Adipocyte (in vitro differentiated cells): Measurements from ENCODE around the gene CD163.
A peak's percentile ranks its signal among the peaks of the same experiment; 100 is the strongest.
"Not testable (repeated sequence)": the region's sequence is repeated elsewhere in the genome, so short reads cannot be mapped to it uniquely, and the experiment has no call there.

ENCODE experiments used
- DNase-seq: peaks from one replicate; pipeline ENCODE4 v3.0.0-alpha.2; 2015; ENCODE audit warnings: low read depth
- H3K27me3 ChIP-seq: replicated peaks from 2 replicates; pipeline ENCODE4 v1.7.0; 2013; ENCODE audit warnings: mild to moderate bottlenecking, low read length, moderate library complexity; ENCODE audit not compliant: control insufficient read depth, insufficient read depth
- H3K36me3 ChIP-seq: 2 replicates; pipeline ENCODE4 v1.7.0; 2013; ENCODE audit warnings: low read length, mild to moderate bottlenecking, moderate library complexity; ENCODE audit not compliant: control insufficient read depth, insufficient read depth, severe bottlenecking
- H3K4me1 ChIP-seq: 2 replicates; pipeline ENCODE4 v1.7.0; 2013; ENCODE audit warnings: mild to moderate bottlenecking, low read length, moderate library complexity; ENCODE audit not compliant: control insufficient read depth, insufficient read depth
- H3K4me3 ChIP-seq: 2 replicates; pipeline ENCODE4 v1.7.0; 2013; ENCODE audit warnings: mild to moderate bottlenecking, low read length, moderate library complexity
- H3K9ac ChIP-seq: 2 replicates; pipeline ENCODE4 v1.7.0; 2013; ENCODE audit warnings: mild to moderate bottlenecking, low read length, moderate library complexity
- H3K9me3 ChIP-seq: 2 replicates; pipeline ENCODE4 v1.7.0; 2013; ENCODE audit warnings: mild to moderate bottlenecking, low read length, moderate library complexity; ENCODE audit not compliant: control insufficient read depth

The CD163 gene

GRCh38 chr12:7448099-7448498 lies 55.5 kb downstream of the CD163 start:
- H3K9me3 ChIP-seq, result no peaks in the 10 kb centered on the region
- H3K4me3 ChIP-seq, result no peak overlapping the region
- no peaks in the 10 kb centered on the region for H3K4me1 ChIP-seq
- no peaks in the 10 kb centered on the region for H3K27me3 ChIP-seq
- no peak overlapping the region for H3K9ac ChIP-seq
- no peaks in the 10 kb centered on the region for H3K36me3 ChIP-seq
- no peak for DNase-seq

DNA sequence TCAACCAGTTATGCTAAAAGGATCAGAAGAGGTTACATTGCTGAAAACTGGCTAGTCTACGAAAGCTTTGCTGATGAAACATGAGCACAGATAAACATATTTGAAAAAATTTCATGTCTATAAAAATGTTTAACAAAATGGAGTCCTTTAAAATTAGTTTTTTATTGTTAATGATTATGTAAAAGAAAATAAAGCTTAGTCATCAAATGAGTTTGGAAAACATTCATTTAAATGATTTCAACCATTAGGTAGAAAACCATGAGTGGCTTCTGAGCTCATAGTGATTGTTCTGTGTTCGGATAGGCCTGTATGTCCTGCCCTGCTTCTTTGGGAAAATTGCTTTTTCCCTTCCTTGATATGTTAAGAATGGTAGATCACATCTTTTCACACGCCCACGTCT lies 59.0 kb downstream of the CD163 start:
- H3K27me3 ChIP-seq, result no peaks in the 10 kb centered on the region
- DNase-seq, result no peak

GRCh38 chr12:7444076-7444475 lies 59.5 kb downstream of the CD163 start, which contains the start of gene CD163L1:
CD163L1 (minus strand) TSS chr12:7444153; CDS start chr12:7444127, 26 bp downstream.
- H3K9ac ChIP-seq, result no peak within 1 kb of the TSS
- H3K36me3 ChIP-seq, result no peaks in the 10 kb centered on the region
- H3K4me1 ChIP-seq, result no peaks in the 10 kb centered on the region
- H3K9me3 ChIP-seq, result no peaks in the 10 kb centered on the region
- H3K4me3 ChIP-seq, result no peak within 1 kb of the TSS
- H3K27me3 ChIP-seq, result no peaks in the 10 kb centered on the region
- no peak for DNase-seq

More for the DNA sequence above, 59.0 kb downstream of the CD163 start:
- Histone ChIP-seq H3K9ac (no peak overlapping the region), H3K4me3 (no peak overlapping the region), H3K4me1 (no peaks in the 10 kb centered on the region), H3K9me3 (no peaks in the 10 kb centered on the region), H3K36me3 (no peaks in the 10 kb centered on the region)

GRCh38 chr12:7441216-7441615 lies 62.4 kb downstream of the CD163 start:
- H3K4me3 ChIP-seq, result no peak overlapping the region
- no peaks in the 10 kb centered on the region for H3K36me3 ChIP-seq
- DNase-seq, result no peak
- no peaks in the 10 kb centered on the region for H3K4me1 ChIP-seq
- no peak overlapping the region for H3K9ac ChIP-seq
- H3K9me3 ChIP-seq, result no peaks in the 10 kb centered on the region
- H3K27me3 ChIP-seq, result no peaks in the 10 kb centered on the region

- Histone ChIP-seq H3K27me3 (no peaks in the 10 kb centered on the region), H3K9ac (peak overlapping the region; percentile 62), H3K9me3 (no peaks in the 10 kb centered on the region), H3K4me1 (no peaks in the 10 kb centered on the region), H3K4me3 (peak overlapping the region; percentile 82), H3K36me3 (no peaks in the 10 kb centered on the region)
- DNase-seq, result peak; percentile 8
Observed at GRCh38 chr12:7439579-7440505, 63.7 kb downstream of the CD163 start.

DNA sequence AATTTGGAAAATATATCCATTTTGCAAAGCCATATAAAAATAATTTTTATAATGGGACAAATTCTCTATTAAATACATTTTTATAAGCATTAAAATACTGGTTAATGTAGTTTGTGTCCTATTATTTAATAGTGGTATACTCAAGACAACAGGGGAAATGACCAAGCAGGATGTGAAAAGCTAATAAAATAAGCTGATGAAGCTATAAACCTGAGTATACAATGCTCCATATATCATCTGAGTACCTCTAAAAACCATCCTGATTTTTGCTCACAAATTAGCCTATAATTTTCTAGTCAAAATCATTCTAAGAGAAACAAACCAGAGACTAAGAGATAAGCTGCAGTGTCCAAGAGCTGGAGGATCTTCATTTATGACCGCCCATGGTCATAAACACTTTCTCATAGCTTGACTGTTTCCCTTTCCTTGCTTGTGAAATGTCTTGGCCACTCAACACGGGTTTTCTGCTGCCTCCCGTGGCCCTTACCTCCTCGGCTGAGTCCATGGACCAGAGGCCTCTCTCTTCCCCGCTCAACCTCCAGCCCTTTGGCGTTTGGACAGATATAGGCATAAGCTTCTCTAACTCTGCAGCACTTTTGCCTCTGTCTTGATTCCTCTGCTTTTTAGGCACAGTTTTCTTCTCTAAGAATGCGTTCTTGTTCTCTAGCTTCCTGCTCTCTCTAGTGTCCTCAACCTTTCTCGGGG lies 65.1 kb downstream of the CD163 start:
- H3K4me1 ChIP-seq, H3K36me3 ChIP-seq, H3K27me3 ChIP-seq, DNase-seq, H3K9ac ChIP-seq, H3K4me3 ChIP-seq, H3K9me3 ChIP-seq: not testable (repeated sequence)

DNA sequence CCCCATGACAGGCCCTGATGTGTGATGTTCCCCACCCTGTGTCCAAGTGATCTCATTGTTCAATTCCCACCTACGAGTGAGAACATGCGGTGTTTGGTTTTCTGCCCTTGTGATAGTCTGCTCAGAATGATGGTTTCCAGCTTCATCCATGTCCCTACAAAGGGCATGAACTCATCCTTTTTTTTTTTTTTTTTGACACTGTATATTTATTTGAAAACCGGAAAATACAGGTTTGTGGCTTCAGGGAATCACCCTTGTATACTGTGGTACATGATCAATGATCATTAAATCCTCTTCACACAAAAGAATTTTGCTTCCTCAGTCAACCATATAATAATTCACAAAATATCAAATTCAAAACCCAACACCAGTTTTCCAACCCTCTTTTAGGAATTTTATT lies 66.1 kb downstream of the CD163 start:
- not testable (repeated sequence) for H3K36me3 ChIP-seq, H3K27me3 ChIP-seq, H3K4me3 ChIP-seq, H3K9me3 ChIP-seq, H3K9ac ChIP-seq, DNase-seq, H3K4me1 ChIP-seq

DNA sequence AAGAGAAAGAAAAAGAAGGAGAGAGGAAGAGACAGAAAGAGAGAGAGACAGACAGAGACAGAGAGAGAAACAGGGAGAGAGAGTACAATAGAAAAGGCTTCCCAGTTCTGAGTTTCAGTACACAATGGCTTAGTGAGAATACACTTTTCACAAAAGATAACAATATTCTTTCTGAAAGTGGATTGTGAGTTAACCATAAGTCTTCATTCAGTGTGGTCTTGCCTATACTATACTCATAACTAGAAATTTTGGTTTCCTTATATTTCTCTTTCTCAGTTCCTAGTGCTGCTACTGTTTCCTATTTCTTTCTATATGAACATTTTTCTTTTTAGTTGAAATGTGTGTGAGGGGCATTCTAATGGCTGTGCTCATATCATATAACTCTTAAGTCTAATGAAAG lies 68.9 kb downstream of the CD163 start:
- Histone ChIP-seq H3K4me1 (peaks cover 4% of the 10 kb centered on the region), H3K9ac (no peak overlapping the region), H3K4me3 (no peak overlapping the region), H3K27me3 (no peaks in the 10 kb centered on the region), H3K9me3 (no peaks in the 10 kb centered on the region), H3K36me3 (no peaks in the 10 kb centered on the region)
- DNase-seq, result no peak

DNA sequence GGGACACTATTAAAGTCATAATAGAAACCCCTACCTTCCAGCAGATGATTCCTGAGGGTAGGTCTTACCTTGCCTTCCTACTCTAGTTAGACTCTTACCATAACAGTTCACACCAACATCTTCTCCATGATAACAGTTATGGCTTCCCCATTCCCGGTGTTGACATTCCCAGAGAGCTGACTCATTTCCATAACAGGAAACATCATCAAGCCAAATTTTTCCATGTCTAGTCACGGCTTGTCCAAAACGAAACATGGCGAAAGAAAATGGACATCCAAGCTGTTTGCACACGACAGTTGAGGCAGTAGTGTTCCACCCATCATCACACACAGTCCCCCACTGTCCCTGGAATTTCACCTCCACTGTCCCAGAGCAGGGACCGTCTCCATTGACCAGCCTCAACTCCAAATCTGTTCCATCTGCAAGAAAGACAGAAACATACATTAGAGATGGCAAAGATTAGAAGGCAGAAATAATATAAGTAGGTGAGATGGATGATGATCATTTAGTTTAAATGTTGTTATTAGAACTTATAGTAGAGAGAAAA lies 70.2 kb downstream of the CD163 start:
- peaks cover 4% of the 10 kb centered on the region for H3K4me1 ChIP-seq
- H3K9ac ChIP-seq, result no peak overlapping the region
- no peaks in the 10 kb centered on the region for H3K9me3 ChIP-seq
- H3K4me3 ChIP-seq, result no peak overlapping the region
- no peaks in the 10 kb centered on the region for H3K27me3 ChIP-seq
- H3K36me3 ChIP-seq, result no peaks in the 10 kb centered on the region
- DNase-seq, result peak; percentile 8

GRCh38 chr12:7431993-7432685 lies 71.4 kb downstream of the CD163 start:
- no peaks in the 10 kb centered on the region for H3K9me3 ChIP-seq
- no peak overlapping the region for H3K9ac ChIP-seq
- DNase-seq, result peak; percentile 1
- H3K4me3 ChIP-seq, result no peak overlapping the region
- H3K4me1 ChIP-seq, result peaks cover 4% of the 10 kb centered on the region
- H3K27me3 ChIP-seq, result no peaks in the 10 kb centered on the region
- H3K36me3 ChIP-seq, result no peaks in the 10 kb centered on the region
